Retina (tissue), 1 donor: ENCODE measurements around the gene ALK.

Source experiments
- DNase-seq: peaks from one replicate; pipeline ENCODE4 v3.0.0-alpha.2; 2016

ALK gene

GRCh38 chr2:29603341-29603740 lies 318.0 kb downstream of the ALK start:
- no peak for DNase-seq

GRCh38 chr2:29601872-29602271 lies 319.5 kb downstream of the ALK start:
- DNase-seq: no peak

GRCh38 chr2:29601321-29601720 lies 320.1 kb downstream of the ALK start:
- DNase-seq: no peak

- DNase-seq: no peak
Measured at GRCh38 chr2:29599946-29600345, 321.4 kb downstream of the ALK start.

- no peak for DNase-seq
Measured at GRCh38 chr2:29598978-29599377, 322.4 kb downstream of the ALK start.

GRCh38 chr2:29597035-29597434 lies 324.4 kb downstream of the ALK start:
- DNase-seq: no peak

- no peak for DNase-seq
Measured at GRCh38 chr2:29596584-29596983, 324.8 kb downstream of the ALK start.

GRCh38 chr2:29591600-29591999 lies 329.8 kb downstream of the ALK start:
- DNase-seq: no peak

- DNase-seq: no peak
Measured at GRCh38 chr2:29590211-29590610, 331.2 kb downstream of the ALK start.

- no peak for DNase-seq
Measured at GRCh38 chr2:29589440-29590103, 331.8 kb downstream of the ALK start.

- DNase-seq: no peak
Measured at GRCh38 chr2:29587402-29588190, 333.8 kb downstream of the ALK start.

GRCh38 chr2:29586919-29587318 lies 334.5 kb downstream of the ALK start:
- DNase-seq: no peak

- DNase-seq: no peak
Measured at GRCh38 chr2:29583548-29584156, 337.7 kb downstream of the ALK start.

GRCh38 chr2:29583104-29583503 lies 338.3 kb downstream of the ALK start:
- DNase-seq: no peak

GRCh38 chr2:29582062-29582461 lies 339.3 kb downstream of the ALK start:
- no peak for DNase-seq

GRCh38 chr2:29580223-29580622 lies 341.2 kb downstream of the ALK start:
- no peak for DNase-seq

- DNase-seq: no peak
Measured at GRCh38 chr2:29579495-29580169, 341.8 kb downstream of the ALK start.

- DNase-seq: no peak
Measured at GRCh38 chr2:29578084-29578598, 343.2 kb downstream of the ALK start.

- DNase-seq: no peak
Measured at GRCh38 chr2:29576231-29576630, 345.2 kb downstream of the ALK start.

- no peak for DNase-seq
Measured at GRCh38 chr2:29575370-29575890, 346.0 kb downstream of the ALK start.

GRCh38 chr2:29573612-29574011 lies 347.8 kb downstream of the ALK start:
- DNase-seq: no peak

GRCh38 chr2:29573147-29573546 lies 348.2 kb downstream of the ALK start:
- no peak for DNase-seq

- DNase-seq: no peak
Measured at GRCh38 chr2:29570539-29570938, 350.8 kb downstream of the ALK start.
